Measurements from ENCODE around the gene AHDC1.

Gene AHDC1

DNA sequence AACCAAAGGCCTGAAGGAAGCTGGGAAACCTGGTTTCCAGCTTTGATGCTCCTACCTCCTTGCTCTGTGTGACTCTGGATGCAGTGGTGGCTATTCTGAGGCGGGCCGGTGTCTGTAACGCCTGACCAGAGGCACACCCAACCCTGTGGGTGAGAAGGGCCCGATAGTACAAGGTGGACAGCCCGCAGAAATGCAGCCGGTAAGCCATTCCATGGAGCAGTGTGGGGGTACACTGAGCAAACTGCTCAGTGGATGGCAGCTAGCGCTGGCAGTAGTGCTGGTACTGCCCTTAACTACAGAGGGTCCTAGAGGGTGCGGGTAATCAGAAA is 36.0 kb downstream of the AHDC1 start:
- TF ChIP-seq KLF16 (tag by site-specific recombination; IDR thresholded peaks at IDR 0.05) (no peak), GLIS2 (tag by site-specific recombination; IDR thresholded peaks at IDR 0.05) (no peak), ZNF48 (tag by site-specific recombination; IDR thresholded peaks at IDR 0.05) (no peak), ZNF24 (tag by site-specific recombination; IDR thresholded peaks at IDR 0.05) (no peak), ZFP3 (tag by site-specific recombination; IDR thresholded peaks at IDR 0.05; ENCODE audit: low read depth) (no peak), ZNF16 (tag by site-specific recombination; IDR thresholded peaks at IDR 0.05; ENCODE audit: low read depth) (no peak)
- ChIA-PET POLR2A (interaction anchor here (1.0 to 2.3 kb wide), 6 partner anchors 11 to 201 kb away, joined by 3 to 8 read pairs (median 4); partner anchors contain the start of genes MAP3K6 and WASF2), CTCF (interaction anchor here (0.6 to 8.6 kb wide), 21 partner anchors 8 to 486 kb away, joined by 3 to 111 read pairs (median 5); partner anchors contain the start of gene AHDC1)
- no peaks in the 10 kb centered on the region for H3K36me3 ChIP-seq (ENCODE audit: control insufficient read depth in 2 of 2, insufficient read depth in 1 of 2, low read length in 2 of 2)
- H3K27ac ChIP-seq (ENCODE audit: extremely low read depth, low read depth, low read length): no peak overlapping the region
- H3K4me1 ChIP-seq (ENCODE audit: control insufficient read depth, insufficient read depth, low read length): peaks cover 8% of the 10 kb centered on the region; the same call in 1 of the 2 replicates
- H3K4me3 ChIP-seq (ENCODE audit: low read depth, low read length): no peak overlapping the region
- H3K9me3 ChIP-seq (ENCODE audit: control insufficient read depth, insufficient read depth, low read depth, low read length): no peaks in the 10 kb centered on the region

DNA sequence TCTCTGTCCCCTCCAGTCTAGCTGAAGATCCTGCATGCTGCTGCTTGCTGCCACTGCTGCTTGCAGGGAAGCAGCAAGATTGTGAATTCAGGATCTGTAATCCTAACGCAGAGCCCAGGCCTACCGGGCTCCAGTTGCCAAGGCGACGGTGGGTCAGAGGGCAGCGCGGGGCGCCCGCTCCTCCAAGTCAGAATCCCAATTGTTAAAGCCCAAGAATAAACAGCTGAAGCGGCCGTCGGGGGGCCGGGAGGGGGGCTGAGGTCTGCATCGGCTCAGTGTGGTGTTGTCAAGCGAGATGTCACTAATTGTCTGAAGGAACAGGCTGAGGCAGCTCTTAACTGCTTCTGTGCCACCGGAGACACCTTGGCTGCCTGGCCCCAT is 36.8 kb downstream of the AHDC1 start:
- Histone ChIP-seq H3K4me3 (ENCODE audit: low read depth, low read length) (no peak overlapping the region), H3K36me3 (ENCODE audit: control insufficient read depth in 2 of 2, insufficient read depth in 1 of 2, low read length in 2 of 2) (no peaks in the 10 kb centered on the region), H3K27ac (ENCODE audit: extremely low read depth, low read depth, low read length) (no peak overlapping the region), H3K4me1 (ENCODE audit: control insufficient read depth, insufficient read depth, low read length) (peaks cover 6% of the 10 kb centered on the region; the same call in 1 of the 2 replicates), H3K9me3 (ENCODE audit: control insufficient read depth, insufficient read depth, low read depth, low read length) (no peaks in the 10 kb centered on the region)
- POLR2A ChIA-PET: interaction anchor here (0.8 to 2.3 kb wide), 2 partner anchors 10 to 37 kb away, joined by 6 to 8 read pairs; partner anchors contain the start of gene AHDC1
- TF ChIP-seq, protein P1, sequence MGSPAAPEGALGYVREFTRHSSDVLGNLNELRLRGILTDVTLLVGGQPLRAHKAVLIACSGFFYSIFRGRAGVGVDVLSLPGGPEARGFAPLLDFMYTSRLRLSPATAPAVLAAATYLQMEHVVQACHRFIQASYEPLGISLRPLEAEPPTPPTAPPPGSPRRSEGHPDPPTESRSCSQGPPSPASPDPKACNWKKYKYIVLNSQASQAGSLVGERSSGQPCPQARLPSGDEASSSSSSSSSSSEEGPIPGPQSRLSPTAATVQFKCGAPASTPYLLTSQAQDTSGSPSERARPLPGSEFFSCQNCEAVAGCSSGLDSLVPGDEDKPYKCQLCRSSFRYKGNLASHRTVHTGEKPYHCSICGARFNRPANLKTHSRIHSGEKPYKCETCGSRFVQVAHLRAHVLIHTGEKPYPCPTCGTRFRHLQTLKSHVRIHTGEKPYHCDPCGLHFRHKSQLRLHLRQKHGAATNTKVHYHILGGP (tag by site-specific recombination; IDR thresholded peaks at IDR 0.05): no peak
- no peak for TF ChIP-seq ZNF433 (tag by site-specific recombination; IDR thresholded peaks at IDR 0.05; ENCODE audit: low read depth)
- TF ChIP-seq, protein P2, sequence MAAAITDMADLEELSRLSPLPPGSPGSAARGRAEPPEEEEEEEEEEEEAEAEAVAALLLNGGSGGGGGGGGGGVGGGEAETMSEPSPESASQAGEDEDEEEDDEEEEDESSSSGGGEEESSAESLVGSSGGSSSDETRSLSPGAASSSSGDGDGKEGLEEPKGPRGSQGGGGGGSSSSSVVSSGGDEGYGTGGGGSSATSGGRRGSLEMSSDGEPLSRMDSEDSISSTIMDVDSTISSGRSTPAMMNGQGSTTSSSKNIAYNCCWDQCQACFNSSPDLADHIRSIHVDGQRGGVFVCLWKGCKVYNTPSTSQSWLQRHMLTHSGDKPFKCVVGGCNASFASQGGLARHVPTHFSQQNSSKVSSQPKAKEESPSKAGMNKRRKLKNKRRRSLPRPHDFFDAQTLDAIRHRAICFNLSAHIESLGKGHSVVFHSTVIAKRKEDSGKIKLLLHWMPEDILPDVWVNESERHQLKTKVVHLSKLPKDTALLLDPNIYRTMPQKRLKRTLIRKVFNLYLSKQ (tag by site-specific recombination; IDR thresholded peaks at IDR 0.05; ENCODE audit: borderline replicate concordance): no peak
- TF ChIP-seq OSR2 (tag by site-specific recombination; IDR thresholded peaks at IDR 0.05): no peak
- no peak for TF ChIP-seq SALL2 (tag by site-specific recombination; IDR thresholded peaks at IDR 0.05; ENCODE audit: borderline replicate concordance)
- no peak for TF ChIP-seq MEIS1 (CRISPR knock-in tag; IDR thresholded peaks at IDR 0.05; ENCODE audit: borderline replicate concordance)
- TF ChIP-seq ZNF266 (tag by site-specific recombination; IDR thresholded peaks at IDR 0.05; ENCODE audit: low read depth): no peak
- CTCF ChIA-PET: interaction anchor here (0.6 to 8.6 kb wide), 6 partner anchors 9 to 96 kb away, joined by 3 to 111 read pairs (median 18); partner anchors contain the start of gene AHDC1

DNA sequence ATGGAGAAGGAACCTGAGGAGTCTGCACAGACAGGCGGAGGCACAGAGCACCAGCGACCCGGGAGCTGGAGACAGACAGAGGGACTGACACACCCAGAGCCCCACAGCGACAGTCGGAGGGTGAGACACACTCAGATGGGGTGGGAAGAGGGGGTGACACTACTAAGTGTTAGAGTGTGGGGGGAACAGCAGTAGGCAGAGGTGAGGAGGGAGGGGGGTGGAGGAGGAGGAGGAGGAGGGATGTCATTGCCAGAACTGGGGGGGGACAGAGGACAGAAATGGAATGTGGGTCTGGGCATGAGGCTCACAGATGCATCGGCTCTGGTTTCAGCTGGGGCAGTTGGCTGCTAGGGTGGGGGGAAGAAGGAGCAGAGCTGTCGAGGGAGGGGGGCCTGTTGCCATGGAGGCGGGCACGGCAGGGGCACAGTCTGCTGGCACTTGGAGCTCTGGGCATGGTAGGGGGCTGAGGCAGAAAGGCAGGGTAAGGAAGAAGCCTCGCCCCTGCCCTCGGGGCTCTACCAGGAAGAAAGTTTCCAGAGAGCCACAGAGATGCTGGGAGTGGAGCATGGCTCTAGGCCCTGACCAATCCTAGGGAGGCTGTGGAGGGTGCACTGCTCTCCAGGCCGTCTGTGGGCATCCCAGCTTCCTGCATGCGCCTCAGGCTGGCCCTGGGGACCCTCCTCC is 37.3 kb downstream of the AHDC1 start:
- no peak overlapping the region for H3K4me3 ChIP-seq (ENCODE audit: low read depth, low read length)
- no peaks in the 10 kb centered on the region for H3K36me3 ChIP-seq (ENCODE audit: control insufficient read depth in 2 of 2, insufficient read depth in 1 of 2, low read length in 2 of 2)
- ChIA-PET CTCF (interaction anchor here (0.6 to 8.6 kb wide), 7 partner anchors 10 to 457 kb away, joined by 3 to 111 read pairs (median 18); partner anchors contain the start of gene AHDC1), POLR2A (interaction anchor here (0.8 to 1.6 kb wide), 2 partner anchors 10 to 37 kb away, joined by 6 read pairs; partner anchors contain the start of gene AHDC1)
- H3K27ac ChIP-seq (ENCODE audit: extremely low read depth, low read depth, low read length): no peak overlapping the region
- 0 out of 2 replicates have a peak, but pooled peaks cover 2% of the 10 kb centered on the region for H3K4me1 ChIP-seq (ENCODE audit: control insufficient read depth, insufficient read depth, low read length)
- TF ChIP-seq IKZF3 (tag by site-specific recombination; IDR thresholded peaks at IDR 0.05) (no peak), ZNF664 (tag by site-specific recombination; IDR thresholded peaks at IDR 0.05) (no peak), REPIN1 (tag by site-specific recombination; IDR thresholded peaks at IDR 0.05; ENCODE audit: low read depth) (no peak), ZNF366 (tag by site-specific recombination; conservative IDR thresholded peaks at IDR 0.05) (no peak; the same call in 1 of the 2 replicates), EGR2 (tag by site-specific recombination; IDR thresholded peaks at IDR 0.05; ENCODE audit: low read depth) (peak; percentile 67), WT1 (tag by site-specific recombination; IDR thresholded peaks at IDR 0.05) (no peak), ZFHX2 (tag by site-specific recombination; conservative IDR thresholded peaks at IDR 0.05) (peak; percentile 54)
- TF ChIP-seq, protein P3, sequence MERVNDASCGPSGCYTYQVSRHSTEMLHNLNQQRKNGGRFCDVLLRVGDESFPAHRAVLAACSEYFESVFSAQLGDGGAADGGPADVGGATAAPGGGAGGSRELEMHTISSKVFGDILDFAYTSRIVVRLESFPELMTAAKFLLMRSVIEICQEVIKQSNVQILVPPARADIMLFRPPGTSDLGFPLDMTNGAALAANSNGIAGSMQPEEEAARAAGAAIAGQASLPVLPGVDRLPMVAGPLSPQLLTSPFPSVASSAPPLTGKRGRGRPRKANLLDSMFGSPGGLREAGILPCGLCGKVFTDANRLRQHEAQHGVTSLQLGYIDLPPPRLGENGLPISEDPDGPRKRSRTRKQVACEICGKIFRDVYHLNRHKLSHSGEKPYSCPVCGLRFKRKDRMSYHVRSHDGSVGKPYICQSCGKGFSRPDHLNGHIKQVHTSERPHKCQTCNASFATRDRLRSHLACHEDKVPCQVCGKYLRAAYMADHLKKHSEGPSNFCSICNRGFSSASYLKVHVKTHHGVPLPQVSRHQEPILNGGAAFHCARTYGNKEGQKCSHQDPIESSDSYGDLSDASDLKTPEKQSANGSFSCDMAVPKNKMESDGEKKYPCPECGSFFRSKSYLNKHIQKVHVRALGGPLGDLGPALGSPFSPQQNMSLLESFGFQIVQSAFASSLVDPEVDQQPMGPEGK (tag by site-specific recombination; IDR thresholded peaks at IDR 0.05): peak; percentile 45
- TF ChIP-seq, protein P4, sequence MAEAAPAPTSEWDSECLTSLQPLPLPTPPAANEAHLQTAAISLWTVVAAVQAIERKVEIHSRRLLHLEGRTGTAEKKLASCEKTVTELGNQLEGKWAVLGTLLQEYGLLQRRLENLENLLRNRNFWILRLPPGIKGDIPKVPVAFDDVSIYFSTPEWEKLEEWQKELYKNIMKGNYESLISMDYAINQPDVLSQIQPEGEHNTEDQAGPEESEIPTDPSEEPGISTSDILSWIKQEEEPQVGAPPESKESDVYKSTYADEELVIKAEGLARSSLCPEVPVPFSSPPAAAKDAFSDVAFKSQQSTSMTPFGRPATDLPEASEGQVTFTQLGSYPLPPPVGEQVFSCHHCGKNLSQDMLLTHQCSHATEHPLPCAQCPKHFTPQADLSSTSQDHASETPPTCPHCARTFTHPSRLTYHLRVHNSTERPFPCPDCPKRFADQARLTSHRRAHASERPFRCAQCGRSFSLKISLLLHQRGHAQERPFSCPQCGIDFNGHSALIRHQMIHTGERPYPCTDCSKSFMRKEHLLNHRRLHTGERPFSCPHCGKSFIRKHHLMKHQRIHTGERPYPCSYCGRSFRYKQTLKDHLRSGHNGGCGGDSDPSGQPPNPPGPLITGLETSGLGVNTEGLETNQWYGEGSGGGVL (tag by site-specific recombination; IDR thresholded peaks at IDR 0.05): peak; percentile 78
- H3K9me3 ChIP-seq (ENCODE audit: control insufficient read depth, insufficient read depth, low read depth, low read length): no peaks in the 10 kb centered on the region
